GM21825 (cell line): ENCODE results near the gene GSG1L.

Experiments
- ATAC-seq: cut with Tn5 transposase; IDR thresholded peaks from one replicate; pipeline ENCODE4 v1.9.1; 2021; ENCODE audit warnings: mild to moderate bottlenecking, moderate library complexity; ENCODE audit not compliant: unreplicated experiment

GSG1L gene

GRCh38 chr16:28027055-28027454 is 36.5 kb downstream of the GSG1L start:
- no peak for ATAC-seq

DNA sequence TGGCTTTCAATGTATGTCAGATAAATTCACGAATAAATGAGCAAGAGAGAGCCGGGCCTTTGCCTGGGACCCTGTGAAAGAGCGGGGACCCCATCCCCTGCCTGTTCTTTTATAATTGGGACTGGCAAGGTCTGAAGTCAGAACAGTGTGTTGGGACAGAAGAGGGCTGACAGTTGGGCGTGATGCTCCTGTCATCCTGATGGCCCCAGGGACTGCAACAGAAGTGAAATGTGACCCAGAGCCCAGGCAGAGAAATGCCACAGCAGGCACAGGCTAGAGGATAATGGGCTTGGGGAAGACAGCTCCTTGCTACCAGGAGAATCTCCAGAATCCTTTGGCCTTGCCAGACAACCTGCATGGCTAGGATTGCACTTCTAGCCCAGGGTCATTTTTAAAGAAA is 37.9 kb downstream of the GSG1L start:
- no peak for ATAC-seq

GRCh38 chr16:28019218-28019617 is 44.3 kb downstream of the GSG1L start:
- ATAC-seq: no peak

DNA sequence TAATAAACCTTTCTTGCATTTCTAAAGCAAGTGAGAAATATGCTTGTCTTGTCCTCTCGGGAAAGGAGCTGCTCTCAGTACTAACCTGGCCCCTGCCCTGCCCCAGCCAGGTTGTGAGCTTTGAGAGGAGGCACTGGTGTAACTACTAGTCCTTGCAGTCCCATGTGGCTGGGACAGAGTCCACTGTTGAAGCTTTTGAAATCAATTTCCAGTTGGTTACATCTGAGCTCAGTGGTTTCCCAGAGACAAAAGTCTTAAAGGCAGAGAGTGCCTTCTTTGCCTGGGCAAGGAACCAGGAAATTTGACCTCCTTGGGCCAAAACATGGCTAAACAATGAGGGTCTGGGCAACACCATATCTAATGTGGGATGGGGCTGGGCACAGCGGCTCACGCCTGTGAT is 48.7 kb downstream of the GSG1L start:
- ATAC-seq: no peak

DNA sequence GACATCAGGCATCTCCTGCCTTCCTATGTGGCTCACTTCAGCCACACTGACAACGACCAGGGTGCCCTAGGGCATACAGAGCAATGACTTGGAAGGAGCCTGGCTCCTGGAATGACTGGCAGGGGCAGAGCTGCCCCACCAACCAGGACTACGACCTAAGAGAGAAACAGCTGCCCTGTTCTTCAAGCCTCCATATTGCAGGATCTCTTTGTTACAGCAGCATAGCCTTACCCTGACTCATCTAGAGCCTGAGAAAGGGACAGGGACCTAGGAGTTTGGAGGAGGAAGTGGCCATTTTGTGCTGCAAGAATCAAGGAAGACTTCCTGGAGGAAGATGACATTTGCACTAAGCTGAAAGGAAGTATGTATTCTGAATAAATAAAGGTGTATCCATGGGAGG is 49.6 kb downstream of the GSG1L start:
- no peak for ATAC-seq

DNA sequence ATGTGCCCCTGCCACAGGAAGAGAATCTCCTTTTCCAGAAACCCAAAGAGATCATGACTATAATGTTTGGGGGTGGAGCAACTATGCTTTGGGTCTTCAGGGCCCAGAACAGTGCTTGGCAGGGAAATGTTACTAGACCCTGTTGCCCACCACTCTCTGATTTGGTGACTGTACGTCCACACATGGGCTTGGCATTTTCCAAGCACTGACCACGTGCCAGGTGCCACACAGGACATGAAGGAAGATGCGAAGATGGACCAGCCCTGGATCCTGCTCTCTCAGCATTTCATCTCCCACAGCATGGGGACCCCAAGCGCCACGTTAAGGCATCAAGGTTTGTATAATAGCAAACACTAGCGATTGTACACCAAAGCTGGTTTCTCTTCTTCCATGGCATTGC is 50.1 kb downstream of the GSG1L start:
- no peak for ATAC-seq

DNA sequence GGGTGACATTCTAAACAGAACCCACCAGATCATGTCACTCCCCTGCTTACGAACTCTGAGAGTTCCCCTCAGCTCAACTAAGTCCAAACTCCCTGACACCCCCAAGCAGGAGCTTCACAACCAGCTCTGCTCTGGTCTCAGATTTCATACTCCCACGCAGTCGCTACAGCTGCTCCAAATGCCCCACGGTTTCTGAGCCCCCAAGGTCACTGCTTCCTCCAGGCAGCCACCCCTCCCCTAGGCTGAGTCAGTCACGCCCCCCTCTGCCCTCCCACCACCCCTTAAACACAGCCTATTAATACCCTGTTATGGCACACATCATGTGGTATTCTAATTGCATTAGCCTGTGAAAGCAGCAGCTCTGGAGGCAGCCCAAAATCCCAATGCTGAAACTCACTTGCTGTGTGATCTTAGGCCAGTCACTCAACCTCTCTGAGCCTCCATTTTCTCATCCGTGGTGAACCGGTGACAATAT is 51.5 kb downstream of the GSG1L start:
- no peak for ATAC-seq

GRCh38 chr16:28011223-28011622 is 52.3 kb downstream of the GSG1L start:
- ATAC-seq: no peak

- ATAC-seq: no peak
Measured at GRCh38 chr16:28010671-28011070, 52.8 kb downstream of the GSG1L start.

- no peak for ATAC-seq
Measured at GRCh38 chr16:28009586-28010373, 53.7 kb downstream of the GSG1L start.

DNA sequence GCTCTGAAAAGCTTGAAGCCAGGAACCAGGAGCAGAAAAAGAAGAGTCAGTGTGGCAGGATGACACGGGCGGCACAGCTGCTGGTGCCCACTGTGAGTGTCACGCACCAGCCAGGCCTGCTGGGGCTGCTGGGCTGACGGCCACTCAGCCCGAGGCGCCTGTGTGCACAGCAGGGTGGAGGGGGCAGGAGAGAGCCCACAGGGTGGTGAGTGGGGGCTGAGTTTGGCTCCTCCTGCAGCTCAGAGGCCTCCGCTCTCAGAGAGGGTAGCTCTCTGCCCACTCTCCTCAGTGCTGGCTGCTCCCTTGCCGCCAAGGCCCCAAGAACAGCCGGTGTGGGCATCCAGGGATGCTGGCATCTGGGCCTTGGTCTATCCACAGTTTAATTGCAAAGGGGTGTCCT is 59.6 kb downstream of the GSG1L start:
- no peak for ATAC-seq

DNA sequence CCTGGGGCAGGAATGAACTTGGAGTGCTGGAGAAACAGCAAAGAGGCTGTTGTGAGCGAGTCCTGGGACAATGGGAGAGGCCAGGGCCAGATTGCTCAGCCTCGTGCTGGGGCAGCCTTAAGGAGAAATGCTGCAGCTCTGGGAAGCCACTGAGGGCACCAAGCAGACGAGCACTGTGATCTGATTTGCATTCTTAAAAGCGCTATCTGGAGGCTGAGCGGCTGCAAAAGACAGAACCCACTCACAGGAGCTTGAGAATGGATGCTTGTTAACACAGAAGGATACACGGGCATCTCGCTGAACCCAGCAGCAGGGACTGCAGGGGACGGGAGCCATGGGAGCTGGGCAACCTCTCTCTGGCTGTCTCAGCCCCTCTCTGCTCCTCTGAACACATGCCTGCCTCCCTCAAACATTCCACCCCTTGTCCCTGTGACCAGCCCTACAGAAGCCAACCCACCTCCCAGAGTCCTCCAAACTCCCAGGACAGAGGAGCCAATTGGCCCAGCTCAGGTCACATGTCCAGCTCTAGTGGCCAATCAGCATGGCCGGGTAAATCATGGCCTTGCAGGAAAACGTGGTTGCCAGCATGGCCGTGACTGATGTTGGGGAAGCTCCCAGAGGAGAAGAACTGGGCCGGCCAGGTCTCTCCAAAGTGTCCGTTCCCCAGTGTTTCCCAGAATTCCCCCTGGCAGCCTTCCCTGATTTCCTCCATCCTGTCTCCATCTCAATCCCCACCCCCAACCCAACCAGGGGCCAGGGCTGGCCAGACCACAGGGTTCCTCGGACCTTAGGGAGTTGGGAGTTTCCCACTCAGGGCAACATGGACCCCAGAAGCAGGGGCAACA is 60.3 kb downstream of the GSG1L start:
- no peak for ATAC-seq

DNA sequence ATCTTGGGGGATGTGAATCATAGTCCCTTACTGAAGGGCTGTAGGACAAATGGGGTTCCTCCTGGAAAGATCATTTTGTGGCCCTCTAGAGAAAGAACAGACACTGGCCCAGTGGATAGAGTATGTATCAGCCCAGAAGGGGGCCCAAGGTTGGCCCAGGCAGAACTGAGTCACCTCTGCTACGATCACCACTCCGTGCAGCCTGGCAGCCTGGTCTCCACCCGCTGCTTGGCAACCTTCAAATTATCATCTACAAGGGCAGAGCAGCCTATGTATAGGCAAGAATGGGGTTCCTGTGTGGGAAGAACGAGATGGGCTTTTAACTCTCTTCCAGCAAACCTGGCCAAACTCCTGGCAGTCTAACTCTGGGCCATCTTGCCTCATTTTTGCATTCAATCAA is 61.9 kb downstream of the GSG1L start:
- no peak for ATAC-seq

DNA sequence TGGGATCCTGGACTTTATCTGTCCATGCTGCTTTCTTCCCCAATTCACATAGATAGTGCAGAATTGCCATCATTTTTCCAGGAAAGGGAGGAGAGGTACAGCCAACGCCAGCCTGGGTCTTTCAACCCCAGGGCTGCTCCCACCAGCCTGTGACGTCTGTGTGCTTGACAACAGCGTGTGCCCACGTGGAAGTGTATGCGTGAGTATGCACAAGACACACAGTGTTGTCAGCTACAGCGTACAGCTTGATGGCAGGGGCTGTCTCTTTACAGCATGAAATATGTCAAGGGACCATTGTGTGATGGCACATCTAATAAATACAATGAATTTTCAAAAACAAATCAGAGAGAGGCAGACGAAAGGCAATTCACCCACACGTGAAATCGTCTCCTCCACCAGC is 62.3 kb downstream of the GSG1L start:
- no peak for ATAC-seq

- no peak for ATAC-seq
Measured at GRCh38 chr16:28000314-28001169, 63.0 kb downstream of the GSG1L start.

DNA sequence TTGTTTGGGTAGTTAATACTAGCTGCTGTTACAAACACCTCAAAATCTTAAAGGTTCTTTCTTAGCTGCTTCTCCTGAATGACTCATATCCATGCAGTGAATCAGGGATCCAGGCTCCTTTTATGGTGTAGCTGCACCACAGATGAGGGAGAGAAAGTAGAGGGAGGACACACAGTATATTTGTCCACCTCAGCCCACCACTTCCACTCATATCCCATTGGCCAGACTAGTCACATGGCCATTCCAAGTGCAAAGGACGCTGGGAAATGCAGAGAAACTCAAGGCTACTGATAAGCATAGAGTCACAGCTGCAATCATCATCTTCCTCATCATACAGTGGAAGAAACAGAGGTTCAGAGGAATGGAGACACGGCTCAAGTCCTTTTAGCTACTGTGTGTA is 63.8 kb downstream of the GSG1L start:
- no peak for ATAC-seq

DNA sequence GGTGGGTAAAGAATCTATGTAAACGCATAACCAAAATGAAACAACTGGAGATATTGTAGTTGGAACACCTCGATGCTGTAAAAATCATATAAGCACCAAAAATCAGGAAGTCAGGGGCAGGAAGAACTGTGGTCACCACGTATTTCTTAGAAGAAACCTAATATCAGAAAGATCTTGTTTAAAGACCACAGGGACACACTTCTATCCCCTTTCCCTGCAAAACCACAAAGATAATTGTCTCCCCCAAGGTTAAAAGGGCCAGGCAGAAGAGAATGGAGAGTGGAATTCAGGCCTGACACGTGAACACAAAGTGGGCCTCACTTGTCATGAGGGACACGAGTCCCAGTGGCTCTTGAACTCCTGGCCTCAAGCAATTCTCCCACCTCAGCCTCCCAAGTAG is 68.1 kb downstream of the GSG1L start:
- no peak for ATAC-seq

- no peak for ATAC-seq
Measured at GRCh38 chr16:27994686-27995085, 68.8 kb downstream of the GSG1L start.

DNA sequence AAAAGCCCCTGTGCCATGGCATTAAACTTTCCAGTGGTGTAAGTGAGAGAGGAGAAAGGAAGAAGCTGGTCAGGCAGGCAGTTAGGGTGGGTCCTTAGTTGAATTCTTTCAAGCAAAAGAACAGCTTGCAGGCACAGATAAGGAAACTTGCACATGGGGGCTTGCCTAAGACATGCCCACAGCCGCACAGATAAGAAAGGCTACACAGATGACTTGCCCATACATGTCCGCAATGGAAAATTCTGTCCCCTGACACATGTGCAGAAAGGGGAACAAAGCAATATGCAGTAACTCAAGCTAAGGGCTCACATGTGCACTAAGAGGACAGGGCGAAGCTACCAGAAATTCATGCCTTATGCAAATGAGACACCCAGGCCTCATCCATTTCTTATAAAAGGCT is 69.9 kb downstream of the GSG1L start:
- ATAC-seq: no peak

DNA sequence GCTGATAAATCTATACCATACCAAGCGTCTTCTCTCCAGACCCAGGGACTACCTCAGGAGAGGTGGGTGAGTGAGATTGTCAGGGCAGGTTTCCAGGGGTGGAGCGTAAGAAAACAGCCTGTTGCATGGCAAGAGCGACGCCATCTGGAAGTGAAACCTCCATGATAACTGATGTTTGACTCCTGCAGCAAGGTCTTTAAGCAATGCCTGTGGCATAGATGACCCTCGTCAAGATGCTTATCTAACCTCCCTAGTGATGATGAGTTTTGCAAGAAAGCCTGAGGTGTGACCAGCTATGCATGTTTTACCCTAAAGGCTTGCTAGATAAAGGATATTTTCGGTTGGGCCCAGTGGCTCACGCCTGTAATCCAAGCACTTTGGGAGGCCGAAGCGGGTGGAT is 71.6 kb downstream of the GSG1L start:
- ATAC-seq: no peak

GRCh38 chr16:27985981-27986380 is 77.5 kb downstream of the GSG1L start:
- no peak for ATAC-seq
